Hindlimb muscle (tissue), 1 donor: ENCODE measurements around the gene UBQLN4. TPM values are rescaled to one million over a fixed set of nuclear protein-coding genes. Genes with fewer than 3 reads are reported as not detected.

ENCODE experiments used
- DNase-seq: peaks from one replicate; pipeline ENCODE4 v3.0.0-alpha.2; 2013
- polyA plus RNA-seq: library from polyadenylated mRNA; unstranded; fragments of 120-200 nt; gene quantifications from one replicate; pipeline ENCODE4 v1.2.1, GENCODE V29; 2013; ENCODE audit not compliant: insufficient read length

Gene UBQLN4
- polyA plus RNA-seq, 1 donor, result 49.4 TPM

- DNase-seq, result no peak
Measured at GRCh38 chr1:156009404-156009803, 44.2 kb downstream of the UBQLN4 start.

GRCh38 chr1:156006666-156007376 lies 46.8 kb downstream of the UBQLN4 start:
- no peak for DNase-seq

DNA sequence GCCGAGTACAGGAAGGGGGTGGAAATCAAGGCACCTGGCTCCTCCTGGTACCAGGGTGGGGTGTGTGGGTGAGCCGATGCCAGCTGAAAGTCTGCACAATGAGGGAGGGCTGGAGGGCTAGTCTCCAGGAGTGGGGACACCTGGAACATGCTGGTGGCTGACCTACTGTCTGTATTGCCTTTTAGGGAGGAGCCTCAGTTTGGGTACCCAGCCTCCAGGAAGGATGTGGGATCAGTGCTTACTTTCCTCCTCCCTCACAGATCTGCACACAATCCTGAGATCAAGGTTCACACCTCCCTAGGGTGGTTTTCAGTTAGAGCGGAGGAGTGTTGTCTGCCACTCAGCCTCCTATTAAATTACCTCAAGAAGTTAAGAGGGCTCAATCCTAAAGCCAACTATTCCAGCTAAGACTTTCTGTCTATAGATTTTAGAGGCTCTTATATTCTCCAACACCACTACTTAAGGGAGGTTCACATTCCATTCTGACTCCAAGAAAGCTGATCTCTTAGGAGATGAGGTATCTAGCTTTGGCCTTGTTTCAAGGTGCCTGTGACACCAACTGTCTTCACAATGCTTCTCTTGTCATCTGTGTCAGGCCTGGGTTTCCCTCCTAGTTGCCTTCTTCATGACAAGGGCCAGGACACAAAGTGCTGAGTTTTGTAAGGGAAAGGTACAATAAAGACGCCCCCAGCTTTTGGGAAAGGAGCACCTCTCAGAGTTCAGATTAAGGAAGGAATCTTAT lies 48.6 kb downstream of the UBQLN4 start:
- DNase-seq, result no peak

DNA sequence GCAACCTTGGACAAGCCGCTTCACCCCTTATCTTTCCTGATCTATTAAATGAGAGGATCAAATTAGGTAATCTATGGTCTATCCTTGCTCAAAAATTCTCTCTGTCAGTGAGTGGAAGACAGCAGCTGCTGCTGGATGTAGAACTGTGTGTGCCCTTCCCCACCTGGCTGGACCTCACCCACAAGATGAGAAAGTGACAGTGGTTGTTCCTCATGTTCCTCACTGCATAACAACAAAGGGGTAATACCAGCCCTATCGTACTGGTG lies 49.7 kb downstream of the UBQLN4 start:
- no peak for DNase-seq

GRCh38 chr1:156002188-156002911 lies 51.2 kb downstream of the UBQLN4 start:
- DNase-seq, result no peak

DNA sequence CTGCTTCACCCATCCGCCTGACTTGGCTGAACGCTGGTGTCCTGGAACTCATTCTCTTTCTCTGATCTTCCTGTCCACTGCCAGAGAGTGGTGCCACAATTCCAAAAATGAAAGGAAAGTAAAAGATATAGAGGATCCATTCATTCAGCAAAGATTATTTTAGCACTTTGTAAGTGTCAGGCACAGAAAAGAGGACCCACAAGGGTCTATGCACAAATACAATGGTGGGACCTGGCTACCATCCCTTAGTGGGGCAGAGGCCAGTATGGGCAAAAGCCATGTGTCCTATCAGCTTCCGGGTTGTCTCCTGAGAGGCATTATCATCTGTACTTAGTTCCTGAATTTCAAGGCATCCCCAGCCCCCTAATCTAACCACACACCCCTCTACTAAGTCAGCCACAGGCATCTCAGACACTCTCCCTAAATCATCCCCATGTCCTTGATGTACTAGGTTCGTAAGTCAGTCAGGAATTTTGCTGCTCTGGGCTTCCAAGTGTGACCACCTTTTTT lies 51.9 kb downstream of the UBQLN4 start:
- DNase-seq, result no peak

DNA sequence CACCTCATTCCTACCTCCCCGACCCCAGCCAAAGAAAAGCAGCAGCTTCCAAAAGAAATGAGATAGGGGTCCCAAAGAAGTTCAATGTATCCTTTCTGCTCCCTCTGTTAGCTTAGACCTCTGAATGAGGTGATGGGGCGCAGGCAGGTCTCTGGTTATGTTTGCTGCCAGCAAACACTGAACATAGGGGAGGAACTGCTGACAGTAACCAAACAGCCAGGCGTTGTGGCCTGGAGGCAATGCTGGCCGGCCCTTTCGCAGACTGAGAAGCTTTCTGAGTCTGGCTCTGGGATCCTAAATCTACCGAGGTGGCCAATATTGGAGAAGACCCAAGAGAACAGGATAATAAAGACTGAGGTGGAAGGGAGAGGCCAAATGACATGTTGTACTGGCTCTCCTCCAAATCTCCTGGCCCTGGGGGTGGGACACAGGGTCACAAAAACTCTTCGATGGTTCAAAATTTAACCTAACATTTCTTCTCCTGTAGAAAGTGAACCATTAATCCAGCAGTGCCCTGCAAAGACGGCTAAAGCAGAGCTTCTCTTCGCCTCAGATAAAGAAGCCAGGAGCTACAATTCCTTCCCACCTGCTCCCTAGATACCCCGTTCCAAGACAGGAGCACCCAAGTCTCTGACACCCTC lies 52.5 kb downstream of the UBQLN4 start:
- DNase-seq, result no peak

- no peak for DNase-seq
Measured at GRCh38 chr1:155999964-156000363, 53.6 kb downstream of the UBQLN4 start.

- DNase-seq, result no peak
Measured at GRCh38 chr1:155996166-155996565, 57.4 kb downstream of the UBQLN4 start.

DNA sequence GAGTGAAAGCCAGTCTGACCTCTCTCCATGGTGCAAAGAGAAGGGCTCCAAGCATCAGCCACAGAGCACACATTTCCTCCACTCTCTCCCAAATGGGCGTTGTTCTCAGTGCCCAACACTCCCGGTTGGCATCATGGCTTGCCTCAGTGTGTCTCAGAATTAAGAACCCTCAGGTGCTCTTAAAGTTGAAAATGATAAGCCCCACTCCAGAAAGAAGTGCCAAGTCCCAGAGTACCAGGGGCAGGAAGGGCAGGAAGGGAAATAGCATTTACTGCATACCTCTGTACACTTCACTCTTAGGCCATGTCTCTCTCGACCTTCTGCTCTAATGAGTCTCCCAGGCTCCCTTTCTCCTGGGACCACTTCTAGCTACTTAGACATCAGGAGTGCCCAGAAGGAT lies 60.0 kb downstream of the UBQLN4 start:
- no peak for DNase-seq

DNA sequence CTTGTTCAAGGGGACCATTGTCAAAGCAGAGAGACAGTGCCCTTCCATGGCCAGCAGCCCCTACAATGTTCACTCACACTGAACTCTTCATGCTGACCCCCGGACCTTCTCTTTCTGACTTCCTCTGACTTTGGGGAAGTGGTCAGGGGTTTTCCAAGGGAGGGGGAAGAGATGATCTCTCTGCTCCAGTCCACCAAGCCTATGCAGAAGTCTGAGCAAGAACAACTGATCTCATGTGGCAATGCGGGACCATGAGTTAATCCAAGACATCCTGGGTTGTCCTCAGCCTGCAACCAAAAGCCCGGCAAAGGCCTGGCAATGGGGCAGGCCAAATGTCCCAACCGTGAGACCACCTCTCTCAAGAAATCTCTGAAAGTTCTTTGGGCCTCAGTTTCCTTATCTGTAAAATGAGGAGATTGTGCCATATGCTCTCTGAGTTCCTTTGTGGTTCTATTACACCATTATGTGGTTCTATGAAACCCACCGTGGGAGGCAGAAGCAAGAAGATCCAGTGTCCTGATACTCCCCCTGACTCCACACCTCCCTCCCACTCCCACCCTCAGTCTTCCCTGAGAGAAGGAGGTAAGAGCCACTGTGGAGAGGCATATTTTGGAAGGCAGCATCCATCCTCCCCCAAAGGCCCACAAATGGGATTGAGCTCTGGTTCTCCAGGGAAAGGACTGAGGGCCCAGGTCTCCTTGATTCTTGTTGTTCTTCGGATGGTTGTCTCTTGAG lies 63.4 kb downstream of the UBQLN4 start:
- no peak for DNase-seq

- DNase-seq, result peak; percentile 79
Measured at GRCh38 chr1:155989242-155990004, 64.2 kb downstream of the UBQLN4 start.

Other genes starting within 250 kb of the UBQLN4 start
- 35.8 TPM for gene GON4L, start 196.6 kb downstream of the UBQLN4 start, polyA plus RNA-seq
- gene SYT11, start 194.2 kb downstream of the UBQLN4 start, polyA plus RNA-seq, result 12.9 TPM
- gene RIT1, start 142.4 kb downstream of the UBQLN4 start, polyA plus RNA-seq, result 23.4 TPM
- gene KHDC4, start 119.4 kb downstream of the UBQLN4 start, polyA plus RNA-seq, result 36.6 TPM
- 0.36 TPM for gene RXFP4, start 112.2 kb downstream of the UBQLN4 start, polyA plus RNA-seq
- gene ARHGEF2, start 75.3 kb downstream of the UBQLN4 start, polyA plus RNA-seq, result 192 TPM
- gene SSR2, start 32.8 kb downstream of the UBQLN4 start, polyA plus RNA-seq, result 206 TPM
- gene LAMTOR2, start 984 bp upstream of the UBQLN4 start, polyA plus RNA-seq, result 40.8 TPM
- 1.0 TPM for gene RAB25, start 7.4 kb upstream of the UBQLN4 start, polyA plus RNA-seq
- gene MEX3A, start 28.7 kb upstream of the UBQLN4 start, polyA plus RNA-seq, result 22.5 TPM
- gene LMNA, start 60.9 kb upstream of the UBQLN4 start, polyA plus RNA-seq, result 319 TPM
- gene SEMA4A, start 99.8 kb upstream of the UBQLN4 start, polyA plus RNA-seq, result 4.8 TPM
- gene SLC25A44, start 140.3 kb upstream of the UBQLN4 start, polyA plus RNA-seq, result 11.3 TPM
- 42.3 TPM for gene PMF1, start 159.2 kb upstream of the UBQLN4 start, polyA plus RNA-seq
- gene BGLAP, start 188.4 kb upstream of the UBQLN4 start, polyA plus RNA-seq, result 3.3 TPM
- 5.2 TPM for gene PAQR6, start 194.3 kb upstream of the UBQLN4 start, polyA plus RNA-seq
- 53.6 TPM for gene SMG5, start 229.0 kb upstream of the UBQLN4 start, polyA plus RNA-seq
- gene TMEM79, start 230.5 kb upstream of the UBQLN4 start, polyA plus RNA-seq, result 5.0 TPM
- 20.2 TPM for gene GLMP, start 241.9 kb upstream of the UBQLN4 start, polyA plus RNA-seq
- not detected for gene VHLL, start 245.5 kb upstream of the UBQLN4 start, polyA plus RNA-seq